Stimulated activated CD8-positive, alpha-beta memory T cell treated with anti-CD3 and anti-CD28 coated beads, Interleukin-2, amount 100 ng/mL, for 48 hours (primary cell): ENCODE data around the gene MDP1.
"Not testable (repeated sequence)": the region's sequence is repeated elsewhere in the genome, so short reads cannot be mapped to it uniquely, and the experiment has no call there.

Source experiments
- DNase-seq, 2 donors: peaks; one replicate each; pipeline ENCODE4 v3.0.0-alpha.2; 2020; ENCODE audit warnings: low read depth in 2 of 2

MDP1 gene

DNA sequence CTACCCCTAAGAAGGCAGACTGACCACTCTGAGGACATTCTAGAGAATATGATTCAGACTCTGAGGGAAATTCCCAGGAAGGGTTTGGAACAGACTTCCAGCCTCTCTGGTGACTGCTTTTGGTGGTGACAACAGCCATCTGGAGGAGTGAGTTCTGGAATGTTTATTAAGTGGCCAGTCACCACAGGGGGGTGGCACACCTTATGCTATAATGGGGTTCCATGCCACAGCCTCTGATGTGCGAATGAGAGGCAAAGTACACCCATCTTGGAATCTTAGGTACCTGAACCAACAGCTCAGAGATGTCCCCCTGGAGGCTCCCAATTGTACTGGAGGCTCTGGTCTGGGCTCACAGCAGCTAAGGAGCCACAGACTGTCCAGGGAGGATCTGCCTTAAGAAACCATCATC lies 36.0 kb upstream of the MDP1 start:
- no peak for DNase-seq

DNA sequence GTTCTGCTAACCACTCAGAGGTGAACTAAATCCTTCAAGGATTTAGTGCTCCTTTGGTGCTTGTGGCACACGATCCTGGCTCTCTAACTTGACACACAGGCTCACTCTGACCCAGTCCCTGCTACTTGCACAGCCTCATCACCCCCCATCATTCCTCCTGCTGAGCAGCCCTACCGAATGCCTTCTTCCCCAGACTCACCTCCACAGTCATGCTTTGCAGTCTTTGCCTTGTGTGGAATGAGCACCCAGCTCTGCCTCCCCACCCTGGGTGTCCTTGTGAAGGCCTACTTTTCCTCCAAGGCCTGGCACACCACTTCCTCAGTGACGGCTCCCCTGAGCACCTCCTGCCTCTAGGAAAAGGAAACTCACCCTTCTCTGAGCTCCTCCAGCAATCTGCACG lies 34.5 kb upstream of the MDP1 start:
- DNase-seq = no peak

DNA sequence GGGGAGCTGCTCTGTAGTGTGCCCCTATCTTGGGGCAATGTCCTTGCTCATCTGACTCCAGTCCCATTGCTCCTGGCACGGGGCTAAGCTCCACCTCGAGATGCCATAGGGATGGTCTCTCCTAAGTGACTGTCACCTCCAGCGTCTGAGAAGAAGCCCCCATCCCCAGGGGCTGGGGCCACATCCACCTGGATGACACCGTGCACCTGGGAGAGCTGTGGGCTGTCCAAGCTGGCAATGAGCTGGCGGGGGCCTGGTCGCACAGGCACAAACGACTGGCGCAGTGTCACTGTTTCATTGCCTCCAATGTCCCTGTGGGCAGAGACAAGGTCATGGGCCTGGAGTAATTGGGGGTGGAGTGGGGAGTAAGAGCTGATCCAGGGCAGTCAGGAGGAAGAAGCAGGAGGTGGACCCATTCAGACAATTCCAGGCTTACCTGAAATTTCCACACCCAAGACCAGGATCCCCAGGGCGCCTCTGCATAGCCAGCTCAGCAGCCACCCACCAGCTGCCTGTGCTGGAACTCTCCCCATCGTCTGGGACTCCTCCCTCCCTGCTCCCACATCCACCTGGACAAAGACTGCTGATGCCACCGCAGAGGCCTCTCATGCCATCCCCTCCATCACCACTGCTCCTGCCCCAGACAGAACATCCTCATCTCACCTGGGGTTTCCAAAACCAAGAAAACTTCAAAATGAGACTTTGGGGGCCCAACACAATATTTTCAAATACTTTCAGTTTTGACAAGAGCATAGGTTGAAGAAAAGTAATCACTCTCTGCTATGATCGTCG lies 33.6 kb upstream of the MDP1 start:
- DNase-seq = no peak

DNA sequence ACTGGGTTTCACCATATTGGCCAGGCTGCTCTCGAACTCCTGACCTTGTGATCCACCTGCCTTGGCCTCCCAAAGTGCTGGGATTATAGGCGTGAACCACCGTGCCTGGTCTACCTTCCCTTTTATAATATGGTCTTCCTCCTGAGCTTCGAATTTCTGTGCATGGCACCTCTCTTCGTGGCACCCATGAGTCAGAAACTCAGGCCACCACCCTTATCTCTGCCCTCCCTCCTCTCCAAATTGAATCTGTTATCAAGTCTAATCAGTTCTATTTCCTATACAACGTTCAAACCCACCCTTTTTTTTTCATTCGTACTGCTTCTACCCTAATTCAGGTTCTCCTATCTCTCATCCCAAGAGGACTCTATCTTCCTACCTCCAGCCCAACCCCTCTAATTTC lies 31.6 kb upstream of the MDP1 start:
- no peak for DNase-seq

DNA sequence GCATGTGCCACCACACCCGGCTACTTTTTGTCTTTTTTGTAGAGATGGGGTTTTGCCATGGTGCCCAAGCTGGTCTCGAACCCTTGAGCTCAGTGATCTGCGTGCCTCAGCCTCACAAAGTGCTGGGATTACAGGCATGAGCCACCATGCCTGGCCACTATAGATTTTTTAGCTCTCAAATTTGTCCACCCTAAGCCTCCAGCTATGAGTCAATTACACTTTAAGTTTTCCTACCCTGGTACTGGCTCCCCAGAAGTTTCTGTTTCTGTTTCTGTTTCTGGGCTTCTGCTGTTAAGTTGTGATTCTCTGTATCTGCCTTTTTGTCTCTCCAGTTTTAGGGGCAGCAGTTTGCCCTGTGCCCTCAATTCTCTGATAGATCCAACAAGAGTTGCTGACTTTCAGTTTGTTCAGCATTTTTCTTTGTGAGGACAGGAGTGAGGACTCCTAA lies 30.9 kb upstream of the MDP1 start:
- no peak for DNase-seq

DNA sequence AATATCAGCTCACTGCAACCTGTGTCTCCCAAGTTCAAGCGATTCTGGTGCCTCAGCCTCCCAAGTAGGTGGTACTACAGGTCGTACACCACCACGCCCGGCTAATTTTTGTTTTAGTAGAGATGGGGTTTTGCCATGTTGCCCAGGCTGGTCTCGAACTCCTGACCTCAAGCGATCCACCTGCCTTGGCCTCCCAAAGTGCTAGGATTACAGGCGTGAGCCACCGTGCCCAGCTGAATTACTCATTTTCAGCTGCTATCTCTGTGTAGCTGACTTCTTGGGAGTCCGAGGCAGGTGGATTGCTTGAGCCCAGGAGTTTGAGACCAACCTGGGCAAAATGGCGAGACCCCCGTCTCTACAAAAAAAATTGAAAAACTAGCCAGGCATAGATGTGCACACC lies 29.5 kb upstream of the MDP1 start:
- DNase-seq = not testable (repeated sequence)

DNA sequence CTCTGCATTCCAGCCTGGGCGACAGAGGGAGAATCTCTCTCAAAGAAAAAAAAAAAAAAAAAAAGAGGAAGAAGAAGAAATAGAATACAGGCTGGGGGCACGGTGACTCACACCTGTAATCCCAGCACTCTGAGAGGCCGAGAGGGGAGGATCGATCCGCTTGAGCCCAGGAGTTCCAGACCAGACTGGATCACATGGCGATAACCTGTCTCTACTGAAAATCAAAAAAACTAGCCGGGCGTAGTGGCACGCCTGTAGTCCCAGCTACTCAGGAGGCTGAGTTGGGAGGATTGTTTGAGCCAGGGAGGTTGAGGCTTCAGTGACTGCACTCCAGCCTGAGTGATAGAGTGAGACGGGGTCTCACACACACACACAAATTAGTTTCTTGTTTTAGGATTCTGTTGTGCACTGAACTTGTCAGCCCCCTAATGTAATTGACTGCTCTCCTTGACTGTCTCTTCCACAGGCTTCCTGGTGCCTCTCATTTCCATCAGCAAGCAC lies 27.5 kb upstream of the MDP1 start:
- no peak for DNase-seq

DNA sequence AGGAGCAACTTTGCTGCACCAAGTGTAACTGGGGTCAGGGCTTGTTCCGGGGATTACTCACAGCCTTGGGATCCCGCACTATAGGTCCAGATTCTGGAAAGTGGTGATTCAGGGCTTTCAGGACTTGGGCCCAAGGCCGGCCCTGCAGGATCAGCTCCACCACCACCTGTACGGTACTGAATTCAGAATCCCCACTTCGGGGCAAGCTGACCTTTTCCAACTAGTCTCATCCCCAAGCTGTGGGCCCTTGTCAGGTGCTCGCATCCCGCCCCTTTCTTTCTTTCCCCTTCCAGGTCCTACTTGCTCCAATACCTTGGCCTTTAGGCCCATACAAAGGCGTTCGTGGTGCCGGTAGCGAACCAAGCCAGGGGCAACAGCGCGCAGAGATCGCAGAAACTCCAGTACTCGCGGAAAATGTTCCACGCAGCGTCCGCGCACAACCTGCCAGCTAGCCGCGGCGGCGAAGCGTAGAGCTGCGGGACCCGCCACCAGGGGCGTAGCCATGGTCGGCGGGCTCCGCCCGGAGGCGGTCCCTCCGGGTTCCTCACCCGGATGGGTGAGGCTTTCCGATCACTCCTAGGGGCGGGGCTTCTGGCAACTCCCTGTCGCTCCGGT lies 26.1 kb upstream of the MDP1 start:
- DNase-seq = peak; percentile 88 to 89

DNA sequence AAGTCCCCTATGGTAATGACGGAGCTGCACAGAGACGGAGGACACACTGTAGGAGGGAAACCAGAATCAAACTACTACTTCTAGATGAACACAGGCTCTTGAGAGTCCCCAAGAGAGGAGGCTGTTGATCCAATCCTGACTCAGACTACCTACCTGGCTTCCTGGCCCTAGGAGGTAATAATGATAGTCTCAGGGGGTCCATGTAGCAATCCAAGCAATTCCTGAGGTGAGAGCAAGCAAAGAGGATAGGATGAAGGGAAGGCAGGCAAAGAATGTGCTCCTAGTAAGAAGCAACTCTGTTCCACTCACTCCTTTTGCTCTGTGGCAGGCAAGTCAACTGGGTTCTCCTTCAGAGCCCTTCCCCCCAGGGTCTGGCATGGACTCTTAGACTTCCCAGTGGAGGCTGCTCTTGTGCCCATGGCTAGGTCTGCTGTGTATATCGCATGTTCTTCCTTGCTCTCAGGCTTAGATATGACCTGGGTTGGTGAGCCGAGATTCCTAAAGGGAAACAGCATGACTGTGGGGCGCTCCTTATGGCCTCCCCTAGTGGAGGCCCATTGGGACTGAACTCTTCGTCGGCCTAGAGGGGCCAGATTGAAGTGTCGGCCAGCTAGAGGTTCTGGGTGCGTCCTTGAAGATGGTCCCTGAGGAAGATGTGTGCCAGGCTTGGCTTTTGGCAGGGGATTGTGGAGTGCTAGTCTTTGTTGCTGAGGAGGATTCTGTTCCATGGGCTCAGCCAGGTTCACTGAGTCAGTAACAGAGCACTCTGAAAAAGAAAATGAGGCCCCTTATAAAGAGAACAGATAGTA lies 24.4 kb upstream of the MDP1 start:
- DNase-seq = no peak

DNA sequence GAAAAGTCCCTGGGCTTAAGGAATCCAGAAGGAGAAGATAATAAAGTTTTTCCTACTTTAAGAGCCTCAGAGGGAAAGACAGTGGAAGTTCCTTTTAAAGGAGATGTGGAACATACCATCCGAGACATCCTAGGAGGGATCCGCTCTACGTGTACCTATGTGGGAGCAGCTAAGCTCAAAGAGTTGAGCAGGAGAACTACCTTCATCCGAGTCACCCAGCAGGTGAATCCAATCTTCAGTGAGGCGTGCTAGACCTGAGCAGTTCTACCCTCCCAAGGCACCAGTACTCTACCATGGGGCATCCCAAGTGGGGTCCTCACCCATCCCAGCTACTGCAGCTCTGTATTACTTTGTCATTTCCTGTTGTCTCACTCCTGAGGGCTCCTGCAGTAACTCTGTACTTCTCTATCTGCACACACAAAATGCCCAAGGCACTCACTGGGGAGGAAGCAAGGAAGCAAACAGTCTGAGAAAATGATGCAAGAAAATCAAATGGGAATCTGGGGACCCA lies 22.7 kb upstream of the MDP1 start:
- no peak for DNase-seq

DNA sequence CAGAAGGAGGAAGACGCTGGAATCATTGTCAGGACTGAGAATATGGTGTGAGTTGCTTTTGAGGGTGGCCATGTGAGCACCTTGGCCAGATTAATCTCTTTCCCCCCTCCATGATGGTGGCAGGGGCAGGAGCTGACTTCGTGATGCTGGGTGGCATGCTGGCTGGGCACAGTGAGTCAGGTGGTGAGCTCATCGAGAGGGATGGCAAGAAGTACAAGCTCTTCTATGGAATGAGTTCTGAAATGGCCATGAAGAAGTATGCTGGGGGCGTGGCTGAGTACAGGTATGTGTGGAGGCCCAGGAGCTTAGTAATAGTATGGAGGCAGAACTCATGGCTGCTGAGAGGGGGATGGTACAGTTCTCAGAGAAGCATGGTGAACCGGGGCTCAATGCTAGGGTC lies 22.3 kb upstream of the MDP1 start:
- DNase-seq = no peak

DNA sequence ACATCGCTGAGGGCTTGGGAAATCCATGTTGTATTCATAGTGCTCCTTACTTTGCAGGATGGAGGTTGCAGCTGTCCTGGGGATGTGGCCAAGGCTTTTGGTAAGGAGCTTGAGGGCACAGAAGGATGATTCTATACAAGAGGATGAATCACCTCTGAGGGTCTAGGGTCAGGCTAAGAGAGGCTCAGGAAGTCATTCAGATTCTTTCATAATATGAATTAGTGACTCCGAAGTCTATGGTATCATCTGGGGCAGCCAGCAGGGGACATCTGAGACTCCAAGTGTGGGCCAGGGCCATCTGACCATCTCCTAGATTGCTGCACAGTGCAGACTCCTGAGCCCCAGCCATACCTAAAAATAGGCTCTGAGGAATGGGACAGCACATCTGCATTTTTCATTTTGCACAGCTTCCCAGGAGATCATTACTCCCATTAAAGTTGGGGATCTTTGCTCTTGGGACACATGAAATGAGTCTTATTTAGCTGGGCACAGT lies 21.6 kb upstream of the MDP1 start:
- DNase-seq = no peak

DNA sequence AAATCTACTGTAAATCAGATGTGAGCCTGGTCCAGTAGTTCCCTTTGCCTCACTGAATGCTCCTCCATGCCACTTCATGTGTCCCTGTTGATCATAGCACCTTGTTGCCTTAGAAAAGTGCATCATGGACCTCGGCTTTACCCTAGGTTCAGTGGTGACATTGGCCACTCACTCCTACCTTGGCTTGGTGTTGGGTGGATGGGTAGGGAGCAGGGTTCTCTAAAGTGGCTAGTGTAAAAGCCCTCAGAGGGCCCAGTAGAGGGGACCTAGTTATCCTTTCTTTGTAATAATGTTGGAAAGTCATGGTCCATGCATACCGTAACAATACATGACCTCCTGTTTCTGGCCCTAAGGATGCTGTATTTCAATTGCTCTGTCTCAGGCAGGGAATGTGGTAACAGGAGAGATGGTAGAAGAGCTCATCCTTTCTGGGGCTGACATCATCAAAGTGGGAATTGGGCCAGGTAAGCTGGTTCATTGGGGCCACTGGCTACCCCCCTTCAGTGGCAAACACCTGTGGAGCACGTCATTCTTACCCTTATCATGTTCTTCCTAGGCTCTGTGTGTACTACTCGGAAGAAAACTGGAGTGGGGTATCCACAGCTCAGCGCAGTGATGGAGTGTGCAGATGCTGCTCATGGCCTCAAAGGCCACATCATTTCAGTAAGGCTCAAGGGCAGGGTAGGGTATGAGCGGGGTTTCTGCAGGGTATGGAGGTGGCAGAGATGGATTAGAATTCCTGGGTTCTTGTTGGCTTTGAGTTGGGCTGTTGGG lies 21.0 kb upstream of the MDP1 start:
- no peak for DNase-seq

DNA sequence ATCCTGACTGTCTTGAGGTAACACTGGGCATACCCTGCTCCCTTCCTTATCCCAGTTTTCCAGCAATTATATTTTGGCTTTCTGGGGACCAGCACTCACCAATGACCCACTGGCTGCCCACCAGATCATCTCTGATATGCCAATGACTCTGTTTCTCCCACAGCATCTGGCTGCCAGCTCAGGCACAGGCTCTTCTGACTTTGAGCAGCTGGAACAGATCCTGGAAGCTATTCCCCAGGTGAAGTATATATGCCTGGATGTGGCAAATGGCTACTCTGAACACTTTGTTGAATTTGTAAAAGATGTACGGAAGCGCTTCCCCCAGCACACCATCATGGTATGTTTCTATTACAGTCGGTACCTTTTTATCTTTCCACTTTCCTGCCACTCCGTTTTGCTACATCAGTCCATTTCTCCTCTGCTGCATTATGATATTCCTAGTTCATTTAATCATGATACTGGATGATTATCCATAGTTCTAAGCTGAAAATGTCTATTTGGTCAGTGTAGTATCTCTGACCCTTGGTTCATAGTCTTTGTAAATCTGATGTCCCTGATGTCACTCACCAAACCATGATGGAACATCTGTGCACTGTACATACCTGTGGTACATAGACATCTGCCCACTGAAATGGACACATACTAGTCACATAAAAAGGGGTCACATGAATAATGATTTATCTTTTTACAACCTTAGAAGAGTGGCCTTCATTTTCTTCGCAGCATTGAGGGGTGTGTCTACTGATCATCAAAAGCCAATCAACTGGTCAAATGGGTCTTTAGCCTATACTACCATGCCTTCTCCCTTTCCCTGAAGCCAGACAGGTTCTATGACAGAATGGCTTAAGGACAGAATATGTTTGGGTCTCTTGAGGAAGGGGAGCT lies 20.2 kb upstream of the MDP1 start:
- no peak for DNase-seq

DNA sequence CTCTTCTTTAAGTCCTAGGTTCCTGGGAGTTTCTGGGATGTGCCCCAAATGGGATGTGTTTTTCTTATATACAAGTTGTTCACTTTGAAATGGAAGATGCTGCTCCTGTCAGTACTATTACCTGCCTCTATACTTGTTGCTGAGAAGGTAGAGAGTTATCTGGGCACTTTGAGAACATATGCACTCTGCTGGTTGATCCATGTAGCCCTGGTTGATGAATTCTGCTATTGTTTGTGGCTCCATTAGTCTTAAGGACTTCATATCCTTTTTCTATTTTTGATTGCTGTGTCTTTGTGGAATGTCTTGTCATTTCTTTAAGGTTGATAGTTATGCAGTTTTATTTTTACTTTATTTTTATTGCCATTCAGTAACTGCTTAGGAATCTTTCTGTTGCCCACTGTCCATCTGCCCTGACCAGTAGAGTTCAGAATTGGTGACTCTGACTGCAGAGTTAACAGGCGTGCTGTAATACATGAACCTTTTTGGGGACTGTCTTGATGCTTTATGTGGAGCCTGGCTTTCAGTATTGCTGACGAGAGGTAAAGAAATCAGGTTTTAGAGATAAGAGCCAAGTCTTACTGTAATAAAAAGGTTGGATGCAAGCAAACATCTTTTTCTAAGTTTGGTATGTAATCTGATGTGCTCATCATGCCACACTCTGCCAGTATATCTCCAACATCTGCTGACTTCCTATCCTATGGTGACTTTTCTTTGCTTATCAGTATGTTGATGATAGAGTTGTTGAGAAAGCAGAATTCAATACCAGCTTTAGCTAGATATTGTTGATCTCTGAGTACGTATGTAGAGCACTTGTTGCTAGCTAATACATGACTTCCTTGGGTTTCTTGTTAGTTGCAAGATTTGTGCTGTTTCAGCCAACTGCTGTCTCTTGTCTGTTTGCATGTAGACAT lies 18.5 kb upstream of the MDP1 start:
- no peak for DNase-seq

DNA sequence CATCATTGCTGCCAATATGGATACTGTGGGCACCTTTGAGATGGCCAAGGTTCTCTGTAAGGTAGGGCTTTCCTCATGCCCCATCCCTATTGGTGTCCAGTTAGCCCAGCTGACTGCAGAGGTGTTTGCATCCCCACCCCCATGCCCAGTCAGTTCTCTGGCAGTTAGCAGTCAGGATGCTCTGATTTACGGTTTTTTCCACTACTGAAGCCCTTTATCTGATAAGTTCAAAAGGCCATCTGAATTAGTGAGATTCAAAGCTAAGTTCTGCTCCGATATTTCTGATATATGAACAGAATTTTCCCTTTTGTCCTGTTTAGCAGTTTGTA lies 17.6 kb upstream of the MDP1 start:
- no peak for DNase-seq

DNA sequence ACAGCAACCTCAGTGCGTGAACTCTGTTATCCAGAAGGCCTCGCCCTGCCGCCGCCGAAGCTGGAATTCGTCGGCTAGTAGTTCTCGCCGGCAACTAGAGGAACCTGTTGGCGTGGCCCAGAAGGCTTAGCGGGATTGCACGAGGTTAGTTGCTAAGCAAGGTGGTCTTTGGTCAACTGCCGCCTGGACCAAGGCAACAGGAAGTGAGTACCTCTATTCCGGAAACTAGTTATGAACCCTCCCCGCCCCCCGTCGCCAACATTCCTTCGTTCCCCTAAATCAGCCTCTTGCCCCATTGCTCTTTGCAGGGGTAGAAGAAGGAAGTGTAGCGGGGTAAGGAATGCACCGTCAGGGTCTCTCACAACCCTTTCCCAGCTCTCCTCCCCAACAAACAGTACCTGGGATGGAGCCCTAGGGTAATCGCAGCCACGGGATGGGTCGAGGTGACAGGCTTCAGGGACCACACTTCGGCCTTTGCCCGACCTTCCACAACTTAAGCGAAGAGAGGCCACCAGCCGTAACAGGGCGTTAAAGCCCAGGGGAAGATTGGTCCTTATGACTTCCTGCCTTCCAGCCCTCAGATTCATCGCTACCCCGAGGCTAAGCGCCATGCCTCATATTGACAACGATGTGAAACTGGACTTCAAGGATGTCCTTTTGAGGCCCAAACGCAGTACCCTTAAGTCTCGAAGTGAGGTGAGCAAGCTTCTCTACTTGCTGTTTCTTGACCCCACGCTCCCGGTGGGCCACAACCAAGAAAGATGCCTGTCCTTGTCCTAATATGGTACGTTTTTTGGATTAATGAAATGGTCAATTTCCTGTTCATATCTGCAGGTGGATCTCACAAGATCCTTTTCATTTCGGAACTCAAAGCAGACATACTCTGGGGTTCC lies 17.0 kb upstream of the MDP1 start, which contains the start of gene GMPR2:
Gene GMPR2 (plus strand): TSS at position 285 of the 893 bp plus-strand sequence. CDS start 325 bp downstream, at position 610.
- peak in 1 of 2 donors; percentile 29 for DNase-seq

DNA sequence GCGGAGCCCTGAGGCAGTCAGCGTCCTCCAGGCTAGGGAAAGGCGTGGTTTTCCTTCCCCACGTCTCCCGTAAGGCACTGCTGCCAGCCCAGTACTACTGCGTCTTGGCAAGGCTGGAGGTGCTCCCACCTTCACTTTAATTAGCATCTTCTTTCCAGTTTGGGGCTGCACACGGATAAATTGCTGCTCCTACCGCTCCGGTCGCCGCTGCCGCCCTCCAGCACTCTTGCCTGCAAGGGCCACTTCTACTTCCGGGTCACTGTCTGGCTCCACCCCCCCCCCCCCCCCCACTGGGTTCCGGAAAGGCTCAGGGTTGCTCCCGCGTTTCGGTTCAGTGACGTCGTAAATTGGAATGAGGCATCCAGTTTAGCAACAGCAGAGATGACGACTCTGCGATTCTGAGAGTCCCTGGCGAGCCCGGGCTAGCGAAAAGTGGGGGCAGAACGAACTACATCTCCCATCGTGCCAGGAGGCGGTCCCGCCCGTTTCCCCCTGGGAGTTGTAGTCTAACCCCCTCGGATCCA lies 16.3 kb upstream of the MDP1 start, which contains the start of gene NEDD8:
Gene NEDD8 (minus strand): TSS at position 247 of the 524 bp plus-strand sequence. CDS start 100 bp downstream, at position 147.
- peak; percentile 73 to 85 for DNase-seq
